ENCODE results near the gene AFP. TPM values are rescaled to one million over a fixed set of nuclear protein-coding genes. Genes with fewer than 3 reads are reported as not detected.
"Not testable (repeated sequence)": the region's sequence is repeated elsewhere in the genome, so short reads cannot be mapped to it uniquely, and the experiment has no call there.

Gene AFP
- not detected for total RNA-seq

DNA sequence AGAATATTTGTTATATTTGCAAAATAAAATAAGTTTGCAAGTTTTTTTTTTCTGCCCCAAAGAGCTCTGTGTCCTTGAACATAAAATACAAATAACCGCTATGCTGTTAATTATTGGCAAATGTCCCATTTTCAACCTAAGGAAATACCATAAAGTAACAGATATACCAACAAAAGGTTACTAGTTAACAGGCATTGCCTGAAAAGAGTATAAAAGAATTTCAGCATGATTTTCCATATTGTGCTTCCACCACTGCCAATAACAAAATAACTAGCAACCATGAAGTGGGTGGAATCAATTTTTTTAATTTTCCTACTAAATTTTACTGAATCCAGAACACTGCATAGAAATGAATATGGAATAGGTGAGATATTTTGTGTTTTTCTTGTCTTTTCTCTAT lies at the start of gene AFP:
TSS of gene AFP (plus strand) at position 238 of the 400 bp plus-strand sequence. CDS start at position 280, 42 bp downstream.
- Mint-ChIP-seq H3K36me3 (no peaks in the 10 kb centered on the region), H3K27me3 (peaks cover 10% of the 10 kb centered on the region), H3K4me3 (no peak within 1 kb of the TSS), H3K27ac (no peak within 1 kb of the TSS), H3K9me3 (ENCODE audit: low read depth) (no peaks in the 10 kb centered on the region), H3K4me1 (no peaks in the 10 kb centered on the region)
- CTCF ChIA-PET = no interaction called here
- ATAC-seq = no peak
- DNase-seq = no peak

DNA sequence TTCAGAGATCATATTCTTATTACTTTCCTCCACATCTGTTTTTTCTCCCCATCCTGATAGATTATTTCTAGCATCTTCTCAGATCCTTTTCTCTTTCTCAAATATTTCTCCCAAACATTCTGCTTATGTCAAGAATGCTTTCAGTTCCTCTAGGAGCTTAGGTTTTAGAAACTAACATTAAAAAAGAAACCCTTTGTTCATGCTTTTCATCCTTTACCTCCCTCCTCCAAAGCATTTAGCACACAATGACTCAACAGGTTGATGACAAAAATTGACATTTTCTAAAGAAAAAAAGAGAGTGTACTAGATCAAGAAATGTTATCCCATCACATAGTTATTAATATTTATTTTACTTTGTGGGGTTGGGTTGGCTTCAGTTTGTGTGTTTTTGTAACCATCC lies 48.5 kb upstream of the AFP start:
- DNase-seq = no peak
- no peak overlapping the region for H3K4me3 Mint-ChIP-seq
- H3K9me3 Mint-ChIP-seq (ENCODE audit: low read depth) = no peaks in the 10 kb centered on the region
- no peaks in the 10 kb centered on the region for H3K4me1 Mint-ChIP-seq
- no peaks in the 10 kb centered on the region for H3K36me3 Mint-ChIP-seq
- H3K27me3 Mint-ChIP-seq = peaks cover 2% of the 10 kb centered on the region
- no peak overlapping the region for H3K27ac Mint-ChIP-seq
- CTCF ChIA-PET = no interaction called here
- ATAC-seq = no peak

DNA sequence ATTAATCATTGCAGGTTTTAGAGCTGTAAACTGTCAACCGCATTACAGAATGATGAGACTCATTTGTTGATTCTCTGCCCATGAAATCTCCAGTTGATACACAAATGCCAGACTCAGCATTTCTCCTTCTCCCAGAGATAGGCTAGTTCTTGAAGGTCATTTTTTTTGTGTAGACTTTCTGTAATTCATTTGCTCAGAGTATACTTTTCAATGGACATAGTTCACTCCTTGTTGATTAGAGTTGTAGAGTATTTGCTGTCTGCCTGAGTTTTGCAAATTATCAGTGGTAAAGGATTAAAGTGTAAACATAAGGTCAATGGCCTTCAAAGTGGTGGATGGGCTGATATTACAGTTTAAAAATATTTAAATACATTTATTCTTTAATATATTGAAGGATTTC lies 47.1 kb upstream of the AFP start:
- ATAC-seq = no peak
- no peaks in the 10 kb centered on the region for H3K9me3 Mint-ChIP-seq (ENCODE audit: low read depth)
- no peak for DNase-seq
- H3K27me3 Mint-ChIP-seq = no peaks in the 10 kb centered on the region
- no peaks in the 10 kb centered on the region for H3K4me1 Mint-ChIP-seq
- no peak overlapping the region for H3K27ac Mint-ChIP-seq
- no peak overlapping the region for H3K4me3 Mint-ChIP-seq
- CTCF ChIA-PET = no interaction called here
- H3K36me3 Mint-ChIP-seq = no peaks in the 10 kb centered on the region

DNA sequence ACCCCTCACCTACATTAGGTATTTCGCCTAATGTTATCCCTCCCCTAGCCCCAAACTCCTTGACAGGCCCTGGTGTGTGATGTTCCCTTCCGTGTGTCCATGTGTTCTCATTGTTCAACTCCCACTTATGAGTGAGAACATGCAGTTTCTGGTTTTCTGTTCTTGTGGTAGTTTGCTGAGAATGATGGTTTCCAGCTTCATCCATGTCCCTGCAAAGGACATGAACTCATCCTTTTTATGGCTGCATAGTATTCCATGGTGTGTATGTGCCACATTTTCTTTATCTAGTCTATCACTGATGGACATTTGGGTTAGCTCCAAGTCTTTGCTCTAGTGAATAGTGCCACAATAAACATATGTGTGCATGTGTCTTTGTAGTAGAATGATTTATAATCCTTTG lies 46.4 kb upstream of the AFP start:
- H3K36me3 Mint-ChIP-seq; H3K4me1 Mint-ChIP-seq; DNase-seq; H3K9me3 Mint-ChIP-seq (ENCODE audit: low read depth); H3K27ac Mint-ChIP-seq; CTCF ChIA-PET; H3K27me3 Mint-ChIP-seq; H3K4me3 Mint-ChIP-seq; ATAC-seq: not testable (repeated sequence)

DNA sequence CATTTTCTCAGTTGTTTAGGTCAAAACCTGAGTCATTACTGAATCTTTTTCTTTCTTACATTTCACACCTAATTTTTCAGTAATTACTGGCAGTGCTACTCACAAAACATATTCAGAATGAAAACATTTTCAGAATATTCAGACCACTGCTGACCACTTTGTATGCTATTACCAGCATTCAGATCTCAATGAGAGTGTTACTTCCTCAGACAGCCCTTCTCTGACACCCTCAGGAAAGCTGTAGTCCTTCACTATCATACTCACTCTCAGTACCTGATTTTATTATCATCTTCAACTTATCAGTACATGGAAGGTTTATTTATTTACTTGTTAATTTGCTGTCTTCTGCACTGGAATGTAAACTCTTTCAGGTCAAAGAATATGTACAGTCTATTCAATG lies 44.2 kb upstream of the AFP start:
- Mint-ChIP-seq H3K27ac (no peak overlapping the region), H3K27me3 (no peaks in the 10 kb centered on the region), H3K4me1 (no peaks in the 10 kb centered on the region), H3K36me3 (no peaks in the 10 kb centered on the region), H3K9me3 (ENCODE audit: low read depth) (no peaks in the 10 kb centered on the region), H3K4me3 (no peak overlapping the region)
- DNase-seq = no peak
- CTCF ChIA-PET = no interaction called here
- ATAC-seq = no peak

DNA sequence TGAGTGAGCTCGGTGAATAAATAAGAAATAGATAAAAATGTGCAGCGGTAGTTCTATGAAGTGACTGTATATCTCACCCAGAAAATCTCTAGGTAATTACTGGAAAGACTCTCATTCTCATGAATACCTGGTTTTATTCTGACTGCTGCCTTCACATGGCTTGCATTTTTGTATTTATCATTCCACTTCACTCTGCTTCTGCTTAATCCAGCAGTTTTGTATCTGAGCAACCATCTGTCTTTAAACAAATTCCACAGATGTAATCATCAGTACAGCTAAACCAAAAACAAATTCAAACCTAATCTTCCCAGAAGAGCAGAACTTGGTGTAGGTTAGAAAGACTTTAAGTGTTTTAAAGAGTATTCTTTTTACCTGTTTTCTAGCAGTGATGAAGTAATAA lies 43.1 kb upstream of the AFP start:
- ATAC-seq = no peak
- H3K27ac Mint-ChIP-seq = no peak overlapping the region
- DNase-seq = no peak
- CTCF ChIA-PET = no interaction called here
- no peaks in the 10 kb centered on the region for H3K36me3 Mint-ChIP-seq
- no peaks in the 10 kb centered on the region for H3K9me3 Mint-ChIP-seq (ENCODE audit: low read depth)
- no peak overlapping the region for H3K4me3 Mint-ChIP-seq
- no peaks in the 10 kb centered on the region for H3K4me1 Mint-ChIP-seq
- no peaks in the 10 kb centered on the region for H3K27me3 Mint-ChIP-seq

DNA sequence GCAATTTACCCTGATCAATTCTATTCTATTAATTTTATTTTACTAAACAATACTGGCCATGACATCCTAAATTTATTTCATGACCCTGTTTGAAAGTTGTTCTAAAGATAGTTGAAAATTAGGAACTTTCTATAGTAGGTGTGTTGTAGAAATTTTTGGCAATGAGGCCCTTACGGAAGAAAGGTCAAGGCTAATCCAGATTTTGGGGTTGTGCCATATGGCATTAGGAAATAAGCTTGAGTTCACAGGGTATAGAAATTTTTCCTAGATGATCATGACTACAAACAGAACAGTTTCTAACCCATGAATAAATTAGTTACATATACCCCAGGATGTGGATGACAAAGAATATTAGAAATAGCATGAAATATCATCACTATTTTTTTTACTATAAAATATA lies 39.7 kb upstream of the AFP start:
- H3K4me1 Mint-ChIP-seq = no peaks in the 10 kb centered on the region
- CTCF ChIA-PET = no interaction called here
- H3K27me3 Mint-ChIP-seq = peaks cover 2% of the 10 kb centered on the region
- H3K9me3 Mint-ChIP-seq (ENCODE audit: low read depth) = no peaks in the 10 kb centered on the region
- ATAC-seq (no peak), DNase-seq (no peak)
- H3K27ac Mint-ChIP-seq = no peak overlapping the region
- no peak overlapping the region for H3K4me3 Mint-ChIP-seq
- H3K36me3 Mint-ChIP-seq = no peaks in the 10 kb centered on the region

DNA sequence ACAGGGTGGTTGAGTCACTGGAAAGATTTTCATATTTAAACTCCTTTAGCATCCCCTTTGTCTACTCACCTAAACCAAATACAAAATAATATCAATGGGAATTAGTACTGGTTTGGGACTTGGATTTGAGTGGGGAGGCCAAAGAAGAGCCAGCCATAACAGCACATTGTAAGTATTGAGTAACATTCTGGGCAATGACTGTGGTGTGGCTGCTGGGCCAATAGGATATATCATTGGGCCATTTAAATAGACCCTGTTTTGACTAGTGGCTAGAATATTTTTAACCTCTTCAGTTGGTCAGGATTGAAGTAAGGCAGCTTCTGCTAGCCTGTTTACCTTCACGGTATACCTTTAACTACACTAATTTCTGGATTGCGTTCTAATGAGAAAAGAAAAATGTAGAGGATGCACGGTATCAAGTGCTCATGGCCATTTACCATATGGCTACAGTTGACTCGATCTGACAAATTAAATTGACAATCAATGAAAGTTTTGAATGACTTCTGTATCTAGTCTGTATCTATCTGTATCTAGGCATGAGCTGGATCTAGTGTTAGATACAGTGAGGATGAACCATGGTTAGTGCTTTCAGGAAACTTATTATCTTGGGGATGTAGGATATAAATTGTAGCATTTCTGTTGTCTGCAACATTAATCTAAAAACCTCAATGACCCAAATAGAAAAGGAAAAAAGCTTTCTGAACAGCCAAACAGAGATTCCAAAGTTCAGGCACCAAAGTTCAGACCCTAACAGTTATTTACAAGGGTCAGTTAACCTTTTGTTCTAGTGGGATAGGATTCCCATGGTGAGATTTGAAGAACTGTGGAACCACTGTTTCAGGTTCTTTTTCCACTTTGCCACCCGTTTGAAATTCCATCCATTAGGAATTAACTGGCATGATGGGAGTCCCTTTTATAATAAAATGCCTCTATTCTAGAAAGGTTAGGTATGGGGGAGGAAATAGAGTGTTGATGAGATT lies 38.7 kb upstream of the AFP start:
- H3K27ac Mint-ChIP-seq = no peak overlapping the region
- ATAC-seq (no peak), DNase-seq (no peak)
- CTCF ChIA-PET = no interaction called here
- no peak overlapping the region for H3K4me3 Mint-ChIP-seq
- H3K4me1 Mint-ChIP-seq = no peaks in the 10 kb centered on the region
- no peaks in the 10 kb centered on the region for H3K36me3 Mint-ChIP-seq
- H3K9me3 Mint-ChIP-seq (ENCODE audit: low read depth) = no peaks in the 10 kb centered on the region
- H3K27me3 Mint-ChIP-seq = peaks cover 2% of the 10 kb centered on the region

DNA sequence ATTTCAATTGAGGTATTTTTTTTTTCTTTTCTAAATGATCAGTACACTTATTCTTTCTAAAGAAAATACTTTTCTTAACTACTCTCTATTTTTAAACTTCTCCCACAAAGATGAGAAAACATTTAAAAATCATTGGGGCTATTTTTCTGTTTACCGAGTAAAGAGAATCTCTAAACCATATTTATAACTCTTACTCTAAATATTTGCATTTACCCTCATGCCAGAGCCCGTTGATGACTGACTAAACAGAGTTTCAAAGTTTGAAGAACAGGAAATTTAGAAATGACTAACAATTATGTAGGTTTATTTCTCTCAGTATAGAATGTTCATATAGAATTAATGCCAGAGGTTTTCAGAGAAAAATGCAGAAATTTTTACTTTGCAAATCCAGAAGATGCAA lies 34.6 kb upstream of the AFP start:
- CTCF ChIA-PET = no interaction called here
- H3K36me3 Mint-ChIP-seq = no peaks in the 10 kb centered on the region
- H3K4me3 Mint-ChIP-seq = no peak overlapping the region
- no peaks in the 10 kb centered on the region for H3K4me1 Mint-ChIP-seq
- no peak for DNase-seq
- H3K9me3 Mint-ChIP-seq (ENCODE audit: low read depth) = no peaks in the 10 kb centered on the region
- no peak overlapping the region for H3K27ac Mint-ChIP-seq
- no peak for ATAC-seq
- H3K27me3 Mint-ChIP-seq = peaks cover 2% of the 10 kb centered on the region

DNA sequence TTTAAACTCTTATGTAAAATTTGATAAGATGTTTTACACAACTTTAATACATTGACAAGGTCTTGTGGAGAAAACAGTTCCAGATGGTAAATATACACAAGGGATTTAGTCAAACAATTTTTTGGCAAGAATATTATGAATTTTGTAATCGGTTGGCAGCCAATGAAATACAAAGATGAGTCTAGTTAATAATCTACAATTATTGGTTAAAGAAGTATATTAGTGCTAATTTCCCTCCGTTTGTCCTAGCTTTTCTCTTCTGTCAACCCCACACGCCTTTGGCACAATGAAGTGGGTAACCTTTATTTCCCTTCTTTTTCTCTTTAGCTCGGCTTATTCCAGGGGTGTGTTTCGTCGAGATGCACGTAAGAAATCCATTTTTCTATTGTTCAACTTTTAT lies 32.0 kb upstream of the AFP start, which contains the start of gene ALB:
TSS of gene ALB (plus strand) at position 246 of the 400 bp plus-strand sequence. CDS start at position 287, 41 bp downstream.
- CTCF ChIA-PET = no interaction called here
- H3K4me1 Mint-ChIP-seq = no peaks in the 10 kb centered on the region
- DNase-seq = no peak

DNA sequence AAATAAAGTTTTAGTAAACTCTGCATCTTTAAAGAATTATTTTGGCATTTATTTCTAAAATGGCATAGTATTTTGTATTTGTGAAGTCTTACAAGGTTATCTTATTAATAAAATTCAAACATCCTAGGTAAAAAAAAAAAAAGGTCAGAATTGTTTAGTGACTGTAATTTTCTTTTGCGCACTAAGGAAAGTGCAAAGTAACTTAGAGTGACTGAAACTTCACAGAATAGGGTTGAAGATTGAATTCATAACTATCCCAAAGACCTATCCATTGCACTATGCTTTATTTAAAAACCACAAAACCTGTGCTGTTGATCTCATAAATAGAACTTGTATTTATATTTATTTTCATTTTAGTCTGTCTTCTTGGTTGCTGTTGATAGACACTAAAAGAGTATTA lies 31.6 kb upstream of the AFP start:
- no peaks in the 10 kb centered on the region for H3K9me3 Mint-ChIP-seq (ENCODE audit: low read depth)
- peaks cover under 1% of the 10 kb centered on the region for H3K27me3 Mint-ChIP-seq
- ATAC-seq (no peak), DNase-seq (no peak)
- no peak overlapping the region for H3K27ac Mint-ChIP-seq
- H3K36me3 Mint-ChIP-seq = no peaks in the 10 kb centered on the region
- H3K4me1 Mint-ChIP-seq = no peaks in the 10 kb centered on the region
- CTCF ChIA-PET = no interaction called here
- H3K4me3 Mint-ChIP-seq = no peak overlapping the region

More for the DNA sequence above, 32.0 kb upstream of the AFP start, which contains the start of gene ALB:
- Mint-ChIP-seq H3K4me3 (no peak within 1 kb of the TSS), H3K27ac (no peak within 1 kb of the TSS), H3K9me3 (ENCODE audit: low read depth) (no peaks in the 10 kb centered on the region), H3K27me3 (no peaks in the 10 kb centered on the region), H3K36me3 (no peaks in the 10 kb centered on the region)
- ATAC-seq = no peak

DNA sequence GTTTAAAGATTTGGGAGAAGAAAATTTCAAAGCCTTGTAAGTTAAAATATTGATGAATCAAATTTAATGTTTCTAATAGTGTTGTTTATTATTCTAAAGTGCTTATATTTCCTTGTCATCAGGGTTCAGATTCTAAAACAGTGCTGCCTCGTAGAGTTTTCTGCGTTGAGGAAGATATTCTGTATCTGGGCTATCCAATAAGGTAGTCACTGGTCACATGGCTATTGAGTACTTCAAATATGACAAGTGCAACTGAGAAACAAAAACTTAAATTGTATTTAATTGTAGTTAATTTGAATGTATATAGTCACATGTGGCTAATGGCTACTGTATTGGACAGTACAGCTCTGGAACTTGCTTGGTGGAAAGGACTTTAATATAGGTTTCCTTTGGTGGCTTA lies 30.9 kb upstream of the AFP start:
- Mint-ChIP-seq H3K27ac (no peak overlapping the region), H3K36me3 (no peaks in the 10 kb centered on the region), H3K9me3 (ENCODE audit: low read depth) (no peaks in the 10 kb centered on the region), H3K4me3 (no peak overlapping the region), H3K4me1 (no peaks in the 10 kb centered on the region), H3K27me3 (peaks cover 7% of the 10 kb centered on the region)
- no peak for ATAC-seq
- CTCF ChIA-PET = no interaction called here
- DNase-seq = no peak

DNA sequence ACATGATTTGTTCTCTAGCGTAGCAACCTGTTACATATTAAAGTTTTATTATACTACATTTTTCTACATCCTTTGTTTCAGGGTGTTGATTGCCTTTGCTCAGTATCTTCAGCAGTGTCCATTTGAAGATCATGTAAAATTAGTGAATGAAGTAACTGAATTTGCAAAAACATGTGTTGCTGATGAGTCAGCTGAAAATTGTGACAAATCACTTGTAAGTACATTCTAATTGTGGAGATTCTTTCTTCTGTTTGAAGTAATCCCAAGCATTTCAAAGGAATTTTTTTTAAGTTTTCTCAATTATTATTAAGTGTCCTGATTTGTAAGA lies 29.5 kb upstream of the AFP start:
- no peak for DNase-seq
- Mint-ChIP-seq H3K4me3 (no peak overlapping the region), H3K27ac (no peak overlapping the region), H3K36me3 (no peaks in the 10 kb centered on the region), H3K27me3 (peaks cover 9% of the 10 kb centered on the region), H3K4me1 (no peaks in the 10 kb centered on the region), H3K9me3 (ENCODE audit: low read depth) (no peaks in the 10 kb centered on the region)
- CTCF ChIA-PET = no interaction called here
- ATAC-seq = no peak

DNA sequence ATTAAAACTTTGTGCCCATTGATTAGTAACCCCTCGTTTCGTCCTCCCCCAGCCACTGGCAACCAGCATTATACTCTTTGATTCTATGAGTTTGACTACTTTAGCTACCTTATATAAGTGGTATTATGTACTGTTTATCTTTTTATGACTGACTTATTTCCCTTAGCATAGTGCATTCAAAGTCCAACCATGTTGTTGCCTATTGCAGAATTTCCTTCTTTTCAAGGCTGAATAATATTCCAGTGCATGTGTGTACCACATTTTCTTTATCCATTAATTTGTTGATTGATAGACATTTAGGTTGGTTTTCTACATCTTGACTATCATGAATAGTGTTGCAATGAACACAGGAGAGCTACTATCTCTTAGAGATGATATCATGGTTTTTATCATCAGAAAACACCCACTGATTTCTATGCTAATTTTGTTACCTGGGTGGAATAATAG lies 28.8 kb upstream of the AFP start:
- H3K9me3 Mint-ChIP-seq (ENCODE audit: low read depth) = no peaks in the 10 kb centered on the region
- H3K27me3 Mint-ChIP-seq = peaks cover 9% of the 10 kb centered on the region
- no peaks in the 10 kb centered on the region for H3K36me3 Mint-ChIP-seq
- ATAC-seq (no peak), DNase-seq (no peak)
- no peak overlapping the region for H3K27ac Mint-ChIP-seq
- CTCF ChIA-PET = no interaction called here
- H3K4me3 Mint-ChIP-seq = no peak overlapping the region
- no peaks in the 10 kb centered on the region for H3K4me1 Mint-ChIP-seq

Measured in activated CD8-positive, alpha-beta memory T cell treated with anti-CD3 and anti-CD28 coated beads, Interleukin-2, amount 10 ng/mL, durations not matched to agents 7 days and 5 days (primary cell).